ENCODE results near the gene NR6A1. TPM values are rescaled to one million over a fixed set of nuclear protein-coding genes. Genes with fewer than 3 reads are reported as not detected.

NR6A1 gene
- total and polyA plus RNA-seq, 2 of the 8 experiments (the other 6 are each of a cell fraction or from before 2014, with no cell fraction given) = 93.2 to 237 TPM

DNA sequence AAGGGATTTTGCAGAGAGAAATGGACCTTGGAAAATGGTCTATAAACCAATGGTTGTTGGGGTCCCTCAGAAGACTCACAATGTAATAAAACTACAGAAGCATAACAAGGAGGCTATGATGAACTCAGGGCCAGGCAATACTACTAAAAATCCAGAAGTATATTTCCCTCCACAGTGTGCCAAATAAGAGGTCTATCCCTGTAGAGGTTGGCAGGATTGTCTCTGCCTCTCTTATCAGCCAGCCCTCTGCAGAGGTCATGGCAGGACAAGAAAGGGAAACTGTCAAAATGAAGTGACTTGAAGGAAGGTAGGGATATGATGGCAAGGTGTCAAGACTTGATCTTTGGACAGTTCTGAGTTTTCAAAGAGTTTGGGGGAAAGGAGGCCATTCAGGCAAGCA lies 148.2 kb downstream of the NR6A1 start:
- Histone ChIP-seq H2BK12ac (ENCODE audit: low read depth, low read length) (no peak overlapping the region), H3K79me1 (ENCODE audit: low read depth, low read length) (no peaks in the 10 kb centered on the region; the same call in 1 of the 2 replicates), H4K20me1 (replicated peaks in 1 of 2; ENCODE audit: control insufficient read depth in 1 of 2, insufficient read depth in 2 of 2, low read length in 2 of 2) (no peaks in the 10 kb centered on the region), H3K4me1 (replicated peaks in 1 of 4; ENCODE audit: control insufficient read depth in 3 of 4, insufficient read depth in 4 of 4, low read length in 3 of 4) (peaks cover 0 to 7% (median under 1%) of the 10 kb centered on the region in 4 experiments; a peak in 4 of 7 replicates), H4K91ac (replicated peaks; ENCODE audit: insufficient read length, low read length) (no peak overlapping the region), H3K18ac (ENCODE audit: extremely low read depth, low read length) (no peak overlapping the region), H3K56ac (replicated peaks; ENCODE audit: insufficient read length, low read depth, low read length) (no peak overlapping the region), H3K36me3 (ENCODE audit: control insufficient read depth in 2 of 4, insufficient read depth in 4 of 4, low read length in 3 of 4) (no peaks in the 10 kb centered on the region), H3K4me3 (ENCODE audit: extremely low read depth in 1 of 4, insufficient read depth in 2 of 4, low read depth in 3 of 4, low read length in 4 of 4) (no peak overlapping the region), H2BK120ac (replicated peaks; ENCODE audit: low read depth, low read length) (no peak overlapping the region), H2AK5ac (ENCODE audit: low read depth, low read length) (no peak overlapping the region), H3K23ac (ENCODE audit: insufficient read length) (no peak overlapping the region), H3K23me2 (ENCODE audit: low read depth, low read length) (no peaks in the 10 kb centered on the region), H2AFZ (ENCODE audit: low read length) (no peak overlapping the region), H2BK20ac (ENCODE audit: low read length) (no peak overlapping the region), H3K9me3 (ENCODE audit: insufficient read depth in 2 of 2, low read depth in 1 of 2, low read length in 1 of 2) (no peaks in the 10 kb centered on the region), H3K27ac (ENCODE audit: low read depth, low read length) (no peak overlapping the region), H3K4ac (replicated peaks; ENCODE audit: insufficient read length, low read depth, low read length) (no peak overlapping the region), H3K9ac (replicated peaks in 1 of 4; ENCODE audit: extremely low read depth in 1 of 4, low read depth in 3 of 4, low read length in 3 of 4) (no peak overlapping the region), H3K14ac (ENCODE audit: insufficient read length) (no peak overlapping the region), H3K4me2 (ENCODE audit: insufficient read depth in 1 of 2, low read depth in 2 of 2, low read length in 2 of 2) (no peak overlapping the region), H4K8ac (ENCODE audit: extremely low read depth, insufficient read depth, low read length) (no peak overlapping the region), H2BK5ac (ENCODE audit: low read depth, low read length) (no peak overlapping the region), H3K27me3 (replicated peaks in 1 of 4; ENCODE audit: control insufficient read depth in 3 of 4, extremely low read depth in 1 of 4, insufficient read depth in 3 of 4, low read length in 3 of 4) (no peaks in the 10 kb centered on the region), H4K5ac (ENCODE audit: insufficient read length, low read depth, low read length) (no peak overlapping the region), H3K79me2 (ENCODE audit: control insufficient read depth in 1 of 2, insufficient read depth in 2 of 2, low read length in 2 of 2) (peaks cover 0 to 54% of the 10 kb centered on the region in 2 experiments; a peak in 2 of 4 replicates), H2BK15ac (ENCODE audit: low read length) (no peak overlapping the region)
- TF ChIP-seq SP2 (IDR thresholded peaks at IDR 0.05; ENCODE audit: low read length) (no peak), POLR2AphosphoS5 (IDR thresholded peaks at IDR 0.05; ENCODE audit: low read depth, low read length) (no peak), BACH1 (IDR thresholded peaks at IDR 0.05; ENCODE audit: low read length) (no peak), SP1 (IDR thresholded peaks at IDR 0.05; ENCODE audit: low read depth, low read length) (no peak), YY1 (IDR thresholded peaks at IDR 0.05; ENCODE audit: low read depth, low read length) (no peak), HDAC6 (IDR thresholded peaks at IDR 0.05; ENCODE audit: low read depth, low read length) (no peak), RXRA (IDR thresholded peaks at IDR 0.05; ENCODE audit: insufficient read depth, low read depth, low read length) (no peak), GTF2F1 (IDR thresholded peaks at IDR 0.05; ENCODE audit: borderline replicate concordance, low read depth, low read length) (no peak), SIX5 (IDR thresholded peaks at IDR 0.05; ENCODE audit: low read depth, low read length) (no peak), PHF8 (conservative IDR thresholded peaks at IDR 0.05; ENCODE audit: low read depth, low read length) (no peak), E2F6 (IDR thresholded peaks at IDR 0.05) (no peak), CTBP2 (IDR thresholded peaks at IDR 0.05; ENCODE audit: borderline replicate concordance, insufficient read depth, insufficient read length, low read length) (no peak), FOSL1 (IDR thresholded peaks at IDR 0.05; ENCODE audit: insufficient read depth, low read depth, low read length) (no peak), CBX8 (IDR thresholded peaks at IDR 0.05; ENCODE audit: borderline replicate concordance, low read depth, low read length) (no peak), CBX5 (IDR thresholded peaks at IDR 0.05; ENCODE audit: low read depth, low read length) (no peak)
- no peak for DNase-seq (ENCODE audit: low read depth in 1 of 2, low spot score in 2 of 2)
- CTCF ChIA-PET (ENCODE audit: partially characterized antibody) = interaction anchor here (0.6 to 4.7 kb wide), 17 partner anchors 9 to 517 kb away, joined by 3 to 26 read pairs (median 4); no protein-coding TSS in a partner anchor
- POLR2A ChIA-PET (ENCODE audit: partially characterized antibody) = interaction anchor here (0.6 to 1.5 kb wide), 2 partner anchors 10 to 102 kb away, joined by 3 read pairs; no protein-coding TSS in a partner anchor
- FAIRE-seq = no peak

Data from H1 (cell line).